NCI-H1092 (cell line): Measurements from ENCODE around the gene PDE6H.

Source experiments
- DNase-seq: peaks from one replicate; lab custom pipeline; 2025; lab: John Stamatoyannopoulos, UW

The PDE6H gene

GRCh38 chr12:15001733-15002382 lies 29.0 kb downstream of the PDE6H start:
- DNase-seq, result peak; percentile 25

- DNase-seq, result no peak
Observed at GRCh38 chr12:15004421-15004820, 31.6 kb downstream of the PDE6H start.

GRCh38 chr12:15005064-15005463 lies 32.2 kb downstream of the PDE6H start:
- DNase-seq, result peak; percentile 26

GRCh38 chr12:15007551-15007950 lies 34.7 kb downstream of the PDE6H start:
- DNase-seq, result no peak

GRCh38 chr12:15011162-15011561 lies 38.3 kb downstream of the PDE6H start:
- DNase-seq, result no peak

GRCh38 chr12:15013634-15014179 lies 40.9 kb downstream of the PDE6H start:
- DNase-seq, result no peak

GRCh38 chr12:15014708-15015107 lies 41.9 kb downstream of the PDE6H start:
- no peak for DNase-seq

GRCh38 chr12:15015121-15015520 lies 42.3 kb downstream of the PDE6H start:
- no peak for DNase-seq

- no peak for DNase-seq
Observed at GRCh38 chr12:15020156-15020555, 47.3 kb downstream of the PDE6H start.
